Measurements from ENCODE around the gene MGAT5. TPM values are rescaled to one million over a fixed set of nuclear protein-coding genes. Genes with fewer than 3 reads are reported as not detected.

The MGAT5 gene
- total RNA-seq, 1 donor from 2014 or later, result 58.8 TPM

DNA sequence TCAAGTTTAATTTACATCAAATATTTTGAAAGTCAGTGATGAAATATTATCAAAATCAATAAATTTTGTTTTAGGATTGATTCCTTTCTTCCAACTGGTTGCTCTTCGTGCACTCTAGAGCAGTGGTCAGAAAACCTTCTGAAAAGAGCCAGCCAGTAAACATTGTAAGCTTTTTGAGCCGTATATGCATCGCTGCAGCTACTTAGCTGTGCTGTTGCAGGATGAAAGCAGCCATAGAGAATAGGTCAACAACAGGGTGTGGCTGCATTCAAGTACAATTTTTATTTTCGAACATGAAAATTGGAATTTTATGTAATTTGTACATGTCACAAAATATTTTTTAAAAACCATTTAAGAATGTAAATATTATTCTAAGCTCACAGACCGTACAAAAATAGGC is 94.9 kb downstream of the MGAT5 start:
- Mint-ChIP-seq H3K27me3 (ENCODE audit: unreplicated experiment) (peaks cover 4% of the 10 kb centered on the region), H3K4me1 (ENCODE audit: low read depth, unreplicated experiment) (peaks cover 19% of the 10 kb centered on the region), H3K4me3 (ENCODE audit: unreplicated experiment) (no peak overlapping the region), H3K9me3 (ENCODE audit: unreplicated experiment) (no peaks in the 10 kb centered on the region), H3K36me3 (ENCODE audit: unreplicated experiment) (no peaks in the 10 kb centered on the region), H3K27ac (ENCODE audit: unreplicated experiment) (no peak overlapping the region)
- DNase-seq, result no peak
- TF ChIP-seq, protein P1, sequence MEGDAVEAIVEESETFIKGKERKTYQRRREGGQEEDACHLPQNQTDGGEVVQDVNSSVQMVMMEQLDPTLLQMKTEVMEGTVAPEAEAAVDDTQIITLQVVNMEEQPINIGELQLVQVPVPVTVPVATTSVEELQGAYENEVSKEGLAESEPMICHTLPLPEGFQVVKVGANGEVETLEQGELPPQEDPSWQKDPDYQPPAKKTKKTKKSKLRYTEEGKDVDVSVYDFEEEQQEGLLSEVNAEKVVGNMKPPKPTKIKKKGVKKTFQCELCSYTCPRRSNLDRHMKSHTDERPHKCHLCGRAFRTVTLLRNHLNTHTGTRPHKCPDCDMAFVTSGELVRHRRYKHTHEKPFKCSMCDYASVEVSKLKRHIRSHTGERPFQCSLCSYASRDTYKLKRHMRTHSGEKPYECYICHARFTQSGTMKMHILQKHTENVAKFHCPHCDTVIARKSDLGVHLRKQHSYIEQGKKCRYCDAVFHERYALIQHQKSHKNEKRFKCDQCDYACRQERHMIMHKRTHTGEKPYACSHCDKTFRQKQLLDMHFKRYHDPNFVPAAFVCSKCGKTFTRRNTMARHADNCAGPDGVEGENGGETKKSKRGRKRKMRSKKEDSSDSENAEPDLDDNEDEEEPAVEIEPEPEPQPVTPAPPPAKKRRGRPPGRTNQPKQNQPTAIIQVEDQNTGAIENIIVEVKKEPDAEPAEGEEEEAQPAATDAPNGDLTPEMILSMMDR (IDR thresholded peaks at IDR 0.05; ENCODE audit: partially characterized antibody, unreplicated experiment), result no peak

DNA sequence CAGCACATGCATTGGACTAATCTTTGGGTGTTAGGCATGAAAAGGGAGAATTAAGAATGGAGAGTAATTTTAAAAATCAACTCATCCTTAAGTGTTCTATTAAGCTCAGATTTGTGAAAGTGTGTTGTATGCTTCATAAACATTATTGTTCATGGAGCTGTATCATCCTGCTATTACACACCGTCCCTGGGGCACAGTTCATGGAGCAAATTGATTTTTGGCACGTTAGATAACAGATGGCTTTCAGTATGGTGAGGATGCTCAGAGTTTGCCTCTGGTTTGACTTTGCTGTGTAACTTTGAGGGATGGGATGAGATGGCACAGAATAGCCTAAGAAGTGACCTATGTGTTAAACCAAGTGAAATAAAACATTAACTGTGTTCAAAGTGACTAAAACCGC is 97.1 kb downstream of the MGAT5 start:
- Mint-ChIP-seq H3K27ac (ENCODE audit: unreplicated experiment) (peak overlapping the region; percentile 86), H3K36me3 (ENCODE audit: unreplicated experiment) (no peaks in the 10 kb centered on the region), H3K27me3 (ENCODE audit: unreplicated experiment) (no peaks in the 10 kb centered on the region), H3K4me1 (ENCODE audit: low read depth, unreplicated experiment) (peaks cover 19% of the 10 kb centered on the region), H3K9me3 (ENCODE audit: unreplicated experiment) (no peaks in the 10 kb centered on the region), H3K4me3 (ENCODE audit: unreplicated experiment) (peak overlapping the region; percentile 67)
- no peak for DNase-seq
- TF ChIP-seq, protein P1 (IDR thresholded peaks at IDR 0.05; ENCODE audit: partially characterized antibody, unreplicated experiment), result no peak

DNA sequence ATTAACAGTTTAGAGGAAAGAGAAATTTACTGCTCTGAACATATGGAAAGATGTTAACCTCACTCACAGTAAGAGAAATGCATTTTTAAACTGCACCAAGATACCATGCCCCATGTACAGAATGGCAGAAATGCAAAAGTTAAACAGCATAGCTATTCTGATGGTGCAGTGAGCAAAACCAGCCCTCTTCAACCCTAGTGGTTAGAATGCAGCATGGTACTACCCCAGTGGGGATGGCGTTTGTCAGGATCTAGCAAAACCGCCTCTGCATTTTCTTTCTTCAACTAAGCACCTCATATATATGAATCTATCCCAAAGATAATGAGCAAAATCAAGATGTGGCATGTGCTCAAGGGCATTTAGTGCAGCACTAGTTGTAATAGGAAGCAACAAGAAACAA is 98.0 kb downstream of the MGAT5 start:
- Mint-ChIP-seq H3K4me1 (ENCODE audit: low read depth, unreplicated experiment) (peaks cover 19% of the 10 kb centered on the region), H3K36me3 (ENCODE audit: unreplicated experiment) (no peaks in the 10 kb centered on the region), H3K27ac (ENCODE audit: unreplicated experiment) (peak overlapping the region; percentile 5), H3K27me3 (ENCODE audit: unreplicated experiment) (no peaks in the 10 kb centered on the region), H3K4me3 (ENCODE audit: unreplicated experiment) (no peak overlapping the region), H3K9me3 (ENCODE audit: unreplicated experiment) (no peaks in the 10 kb centered on the region)
- TF ChIP-seq, protein P1 (IDR thresholded peaks at IDR 0.05; ENCODE audit: partially characterized antibody, unreplicated experiment), result peak; percentile 40
- no peak for DNase-seq

DNA sequence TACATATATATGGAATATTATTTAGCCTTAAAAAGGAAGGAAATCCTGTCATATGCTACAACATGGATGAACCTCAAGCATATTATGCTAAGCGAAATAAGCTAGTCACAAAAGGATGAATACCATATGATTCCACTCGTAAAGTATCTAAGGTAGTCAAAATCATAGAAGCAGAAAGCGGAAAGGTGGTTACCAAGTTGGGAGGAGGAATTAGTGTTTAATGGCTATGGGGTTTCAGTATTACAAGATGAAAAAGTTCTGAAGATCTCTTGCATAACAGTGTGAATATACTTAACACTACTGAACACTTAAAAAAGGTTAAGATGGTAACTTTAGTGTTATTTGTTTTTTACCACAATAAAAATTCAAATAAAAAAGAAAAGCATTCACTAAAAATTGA is 99.0 kb downstream of the MGAT5 start:
- Mint-ChIP-seq H3K27ac (ENCODE audit: unreplicated experiment) (no peak overlapping the region), H3K36me3 (ENCODE audit: unreplicated experiment) (no peaks in the 10 kb centered on the region), H3K27me3 (ENCODE audit: unreplicated experiment) (no peaks in the 10 kb centered on the region), H3K9me3 (ENCODE audit: unreplicated experiment) (no peaks in the 10 kb centered on the region), H3K4me3 (ENCODE audit: unreplicated experiment) (no peak overlapping the region), H3K4me1 (ENCODE audit: low read depth, unreplicated experiment) (peaks cover 19% of the 10 kb centered on the region)
- TF ChIP-seq, protein P1 (IDR thresholded peaks at IDR 0.05; ENCODE audit: partially characterized antibody, unreplicated experiment), result no peak
- no peak for DNase-seq

DNA sequence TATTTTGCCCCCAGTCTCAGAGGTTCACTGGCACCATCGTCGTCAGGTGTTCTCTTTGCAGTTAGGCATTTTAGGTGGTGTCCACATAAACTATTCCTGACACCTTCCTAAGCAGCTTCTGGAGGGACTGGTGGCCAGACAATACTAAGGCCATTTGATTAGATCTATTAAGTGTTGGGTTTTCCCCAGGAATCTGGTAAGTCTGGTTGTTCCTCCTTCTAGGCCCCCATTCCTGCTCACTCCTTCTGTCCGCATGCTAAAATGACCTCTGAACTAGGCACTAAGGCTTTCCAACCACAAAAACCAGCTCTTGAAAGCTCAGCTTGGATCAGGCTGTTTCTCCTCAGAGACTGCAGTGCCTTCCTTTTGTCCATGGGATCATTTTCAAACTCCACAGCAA is 100.7 kb downstream of the MGAT5 start:
- no peak overlapping the region for H3K27ac Mint-ChIP-seq (ENCODE audit: unreplicated experiment)
- no peaks in the 10 kb centered on the region for H3K27me3 Mint-ChIP-seq (ENCODE audit: unreplicated experiment)
- TF ChIP-seq, protein P1 (IDR thresholded peaks at IDR 0.05; ENCODE audit: partially characterized antibody, unreplicated experiment), result no peak
- no peak for DNase-seq
- H3K36me3 Mint-ChIP-seq (ENCODE audit: unreplicated experiment), result no peaks in the 10 kb centered on the region
- H3K4me1 Mint-ChIP-seq (ENCODE audit: low read depth, unreplicated experiment), result peaks cover 16% of the 10 kb centered on the region
- H3K9me3 Mint-ChIP-seq (ENCODE audit: unreplicated experiment), result no peaks in the 10 kb centered on the region
- H3K4me3 Mint-ChIP-seq (ENCODE audit: unreplicated experiment), result no peak overlapping the region

All from glutamatergic neuron (in vitro differentiated cells).